ENCODE data around the gene ZNF366. TPM values are rescaled to one million over a fixed set of nuclear protein-coding genes. Genes with fewer than 3 reads are reported as not detected.

ZNF366 gene
- total RNA-seq, 1 experiment from 2014 or later: not detected

DNA sequence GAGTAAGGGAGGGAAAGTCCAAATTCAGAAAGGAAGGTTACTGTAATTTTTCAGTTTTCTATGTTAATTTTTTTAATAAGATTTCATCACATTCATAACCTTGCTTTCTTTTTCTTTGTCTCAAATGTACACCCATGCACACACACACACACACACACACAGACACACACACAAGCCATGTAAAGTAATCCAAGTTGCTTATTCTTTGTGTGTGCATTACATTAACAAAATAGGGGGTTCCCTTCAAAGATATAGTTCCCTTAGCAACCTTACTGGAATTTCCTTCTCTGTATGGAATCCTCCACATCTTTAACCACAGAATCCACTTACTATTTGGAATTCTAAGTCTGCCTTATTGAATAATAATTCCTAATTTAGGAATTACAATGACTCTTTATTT is 32.7 kb downstream of the ZNF366 start:
- POLR2A ChIA-PET: no interaction called here
- no peaks in the 10 kb centered on the region for H3K9me3 ChIP-seq (ENCODE audit: control insufficient read depth in 1 of 2, insufficient read depth in 1 of 2, low read depth in 1 of 2, low read length in 2 of 2)
- intact Hi-C loops (cut with micrococcal nuclease): no loop called here
- no peak for TF ChIP-seq EZH2phosphoT487 (IDR thresholded peaks at IDR 0.05; ENCODE audit: borderline replicate concordance)
- no peak for TF ChIP-seq JUND (IDR thresholded peaks at IDR 0.05)
- no peak for TF ChIP-seq SP1 (IDR thresholded peaks at IDR 0.05; ENCODE audit: low read depth)
- no peak for TF ChIP-seq FOSL1 (IDR thresholded peaks at IDR 0.05; ENCODE audit: low read depth)
- TF ChIP-seq EGR1 (IDR thresholded peaks at IDR 0.05; ENCODE audit: low read depth): no peak
- TF ChIP-seq, protein P1, sequence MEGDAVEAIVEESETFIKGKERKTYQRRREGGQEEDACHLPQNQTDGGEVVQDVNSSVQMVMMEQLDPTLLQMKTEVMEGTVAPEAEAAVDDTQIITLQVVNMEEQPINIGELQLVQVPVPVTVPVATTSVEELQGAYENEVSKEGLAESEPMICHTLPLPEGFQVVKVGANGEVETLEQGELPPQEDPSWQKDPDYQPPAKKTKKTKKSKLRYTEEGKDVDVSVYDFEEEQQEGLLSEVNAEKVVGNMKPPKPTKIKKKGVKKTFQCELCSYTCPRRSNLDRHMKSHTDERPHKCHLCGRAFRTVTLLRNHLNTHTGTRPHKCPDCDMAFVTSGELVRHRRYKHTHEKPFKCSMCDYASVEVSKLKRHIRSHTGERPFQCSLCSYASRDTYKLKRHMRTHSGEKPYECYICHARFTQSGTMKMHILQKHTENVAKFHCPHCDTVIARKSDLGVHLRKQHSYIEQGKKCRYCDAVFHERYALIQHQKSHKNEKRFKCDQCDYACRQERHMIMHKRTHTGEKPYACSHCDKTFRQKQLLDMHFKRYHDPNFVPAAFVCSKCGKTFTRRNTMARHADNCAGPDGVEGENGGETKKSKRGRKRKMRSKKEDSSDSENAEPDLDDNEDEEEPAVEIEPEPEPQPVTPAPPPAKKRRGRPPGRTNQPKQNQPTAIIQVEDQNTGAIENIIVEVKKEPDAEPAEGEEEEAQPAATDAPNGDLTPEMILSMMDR (IDR thresholded peaks at IDR 0.05 in 2 of 3, conservative IDR thresholded peaks at IDR 0.05 in 1 of 3; ENCODE audit: borderline replicate concordance in 1 of 3, insufficient read depth in 1 of 3, low read depth in 2 of 3, low read length in 2 of 3): no peak
- TF ChIP-seq POLR2A (IDR thresholded peaks at IDR 0.05; ENCODE audit: borderline replicate concordance, extremely low read depth, insufficient read depth, insufficient read length): no peak
- no peak for TF ChIP-seq ELF1 (IDR thresholded peaks at IDR 0.05; ENCODE audit: borderline replicate concordance, low read depth)
- no peak for TF ChIP-seq CEBPB (IDR thresholded peaks at IDR 0.05; ENCODE audit: low read depth)
- TF ChIP-seq TCF7L2 (IDR thresholded peaks at IDR 0.05; ENCODE audit: borderline replicate concordance, extremely low read depth, insufficient read depth, insufficient read length): no peak
- TF ChIP-seq YY1 (IDR thresholded peaks at IDR 0.05; ENCODE audit: extremely low read depth, insufficient replicate concordance, low read depth, low read length): no peak
- no peak for TF ChIP-seq CBX3 (IDR thresholded peaks at IDR 0.05; ENCODE audit: low read depth)
- TF ChIP-seq, protein P2, sequence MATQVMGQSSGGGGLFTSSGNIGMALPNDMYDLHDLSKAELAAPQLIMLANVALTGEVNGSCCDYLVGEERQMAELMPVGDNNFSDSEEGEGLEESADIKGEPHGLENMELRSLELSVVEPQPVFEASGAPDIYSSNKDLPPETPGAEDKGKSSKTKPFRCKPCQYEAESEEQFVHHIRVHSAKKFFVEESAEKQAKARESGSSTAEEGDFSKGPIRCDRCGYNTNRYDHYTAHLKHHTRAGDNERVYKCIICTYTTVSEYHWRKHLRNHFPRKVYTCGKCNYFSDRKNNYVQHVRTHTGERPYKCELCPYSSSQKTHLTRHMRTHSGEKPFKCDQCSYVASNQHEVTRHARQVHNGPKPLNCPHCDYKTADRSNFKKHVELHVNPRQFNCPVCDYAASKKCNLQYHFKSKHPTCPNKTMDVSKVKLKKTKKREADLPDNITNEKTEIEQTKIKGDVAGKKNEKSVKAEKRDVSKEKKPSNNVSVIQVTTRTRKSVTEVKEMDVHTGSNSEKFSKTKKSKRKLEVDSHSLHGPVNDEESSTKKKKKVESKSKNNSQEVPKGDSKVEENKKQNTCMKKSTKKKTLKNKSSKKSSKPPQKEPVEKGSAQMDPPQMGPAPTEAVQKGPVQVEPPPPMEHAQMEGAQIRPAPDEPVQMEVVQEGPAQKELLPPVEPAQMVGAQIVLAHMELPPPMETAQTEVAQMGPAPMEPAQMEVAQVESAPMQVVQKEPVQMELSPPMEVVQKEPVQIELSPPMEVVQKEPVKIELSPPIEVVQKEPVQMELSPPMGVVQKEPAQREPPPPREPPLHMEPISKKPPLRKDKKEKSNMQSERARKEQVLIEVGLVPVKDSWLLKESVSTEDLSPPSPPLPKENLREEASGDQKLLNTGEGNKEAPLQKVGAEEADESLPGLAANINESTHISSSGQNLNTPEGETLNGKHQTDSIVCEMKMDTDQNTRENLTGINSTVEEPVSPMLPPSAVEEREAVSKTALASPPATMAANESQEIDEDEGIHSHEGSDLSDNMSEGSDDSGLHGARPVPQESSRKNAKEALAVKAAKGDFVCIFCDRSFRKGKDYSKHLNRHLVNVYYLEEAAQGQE (IDR thresholded peaks at IDR 0.05; ENCODE audit: low read depth): no peak
- TF ChIP-seq, protein P3, sequence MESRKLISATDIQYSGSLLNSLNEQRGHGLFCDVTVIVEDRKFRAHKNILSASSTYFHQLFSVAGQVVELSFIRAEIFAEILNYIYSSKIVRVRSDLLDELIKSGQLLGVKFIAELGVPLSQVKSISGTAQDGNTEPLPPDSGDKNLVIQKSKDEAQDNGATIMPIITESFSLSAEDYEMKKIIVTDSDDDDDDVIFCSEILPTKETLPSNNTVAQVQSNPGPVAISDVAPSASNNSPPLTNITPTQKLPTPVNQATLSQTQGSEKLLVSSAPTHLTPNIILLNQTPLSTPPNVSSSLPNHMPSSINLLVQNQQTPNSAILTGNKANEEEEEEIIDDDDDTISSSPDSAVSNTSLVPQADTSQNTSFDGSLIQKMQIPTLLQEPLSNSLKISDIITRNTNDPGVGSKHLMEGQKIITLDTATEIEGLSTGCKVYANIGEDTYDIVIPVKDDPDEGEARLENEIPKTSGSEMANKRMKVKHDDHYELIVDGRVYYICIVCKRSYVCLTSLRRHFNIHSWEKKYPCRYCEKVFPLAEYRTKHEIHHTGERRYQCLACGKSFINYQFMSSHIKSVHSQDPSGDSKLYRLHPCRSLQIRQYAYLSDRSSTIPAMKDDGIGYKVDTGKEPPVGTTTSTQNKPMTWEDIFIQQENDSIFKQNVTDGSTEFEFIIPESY (IDR thresholded peaks at IDR 0.05; ENCODE audit: extremely low read depth, insufficient replicate concordance, low read length): no peak
- TF ChIP-seq RAD21 (IDR thresholded peaks at IDR 0.05; ENCODE audit: low read depth): no peak
- no peak for TF ChIP-seq ZNF274 (IDR thresholded peaks at IDR 0.05; ENCODE audit: low read depth, low read length)
- no peak for TF ChIP-seq SIN3A (IDR thresholded peaks at IDR 0.05; ENCODE audit: low read depth)
- DNase-seq (ENCODE audit: low read depth, low spot score): no peak
- no peaks in the 10 kb centered on the region for H4K20me1 ChIP-seq (ENCODE audit: insufficient read depth)
- no peaks in the 10 kb centered on the region for H3K36me3 ChIP-seq (ENCODE audit: control insufficient read depth in 1 of 2, insufficient read depth in 2 of 2, low read length in 2 of 2)
- RAD21 ChIA-PET (ENCODE audit: low non-redundant PET in 1 of 2, low total read pairs in 2 of 2, uncharacterized antibody in 2 of 2, unreplicated experiment in 2 of 2): no interaction called here
- no peaks in the 10 kb centered on the region for H3K9me2 ChIP-seq (ENCODE audit: insufficient read depth)
- H3K4me1 ChIP-seq (ENCODE audit: control insufficient read depth in 1 of 2, insufficient read depth in 2 of 2, low read length in 2 of 2): peaks cover 0 to 6% of the 10 kb centered on the region in 2 experiments; a peak in 1 of 4 replicates
- CTCF ChIA-PET: no interaction called here
- no peak overlapping the region for H2AFZ ChIP-seq (ENCODE audit: low read depth, low read length, poor library complexity, severe bottlenecking)
- no TSS peak for BruUV-seq (replicated peaks)
- H3K9ac ChIP-seq (ENCODE audit: low read length): no peak overlapping the region
- no peak overlapping the region for H3K4me2 ChIP-seq (ENCODE audit: low read length)
- no peak for ATAC-seq
- no peaks in the 10 kb centered on the region for H3K79me2 ChIP-seq (ENCODE audit: insufficient read depth, low read length)
- no peak overlapping the region for H3K4me3 ChIP-seq (replicated peaks in 1 of 2; ENCODE audit: low read depth in 1 of 2, low read length in 2 of 2)
- no peak overlapping the region for H3K27ac ChIP-seq (ENCODE audit: low read depth, low read length)
- no peaks in the 10 kb centered on the region for H3K27me3 ChIP-seq (ENCODE audit: insufficient read depth, low read length)
